NCI-H510A (cell line): ENCODE results near the gene KIF5B.
"Not testable (repeated sequence)": the region's sequence is repeated elsewhere in the genome, so short reads cannot be mapped to it uniquely, and the experiment has no call there.

ENCODE experiments used
- DNase-seq: peaks from one replicate; lab custom pipeline; 2025; lab: John Stamatoyannopoulos, UW

Gene KIF5B

GRCh38 chr10:32007026-32007425, 49.2 kb downstream of the KIF5B start:
- no peak for DNase-seq

GRCh38 chr10:32005050-32005449, 51.2 kb downstream of the KIF5B start:
- DNase-seq: no peak

GRCh38 chr10:32004161-32004591, 52.0 kb downstream of the KIF5B start:
- DNase-seq: no peak

- no peak for DNase-seq
Observed at GRCh38 chr10:32002531-32002930, 53.7 kb downstream of the KIF5B start.

GRCh38 chr10:32000937-32001336, 55.3 kb downstream of the KIF5B start:
- no peak for DNase-seq

- DNase-seq: no peak
Observed at GRCh38 chr10:31999836-32000235, 56.4 kb downstream of the KIF5B start.

GRCh38 chr10:31999070-31999660, 57.1 kb downstream of the KIF5B start:
- DNase-seq: no peak

- no peak for DNase-seq
Observed at GRCh38 chr10:31994926-31995325, 61.3 kb downstream of the KIF5B start.

GRCh38 chr10:31990937-31991336, 65.3 kb downstream of the KIF5B start:
- DNase-seq: no peak

- not testable (repeated sequence) for DNase-seq
Observed at GRCh38 chr10:31987786-31988185, 68.4 kb downstream of the KIF5B start.

- no peak for DNase-seq
Observed at GRCh38 chr10:31982111-31982510, 74.1 kb downstream of the KIF5B start.

GRCh38 chr10:31980471-31980870, 75.8 kb downstream of the KIF5B start:
- DNase-seq: no peak

- DNase-seq: not testable (repeated sequence)
Observed at GRCh38 chr10:31979071-31979470, 77.2 kb downstream of the KIF5B start.

GRCh38 chr10:31978156-31978483, 78.1 kb downstream of the KIF5B start:
- no peak for DNase-seq

GRCh38 chr10:31977440-31978155, 78.6 kb downstream of the KIF5B start:
- no peak for DNase-seq

- DNase-seq: no peak
Observed at GRCh38 chr10:31975157-31975765, 81.0 kb downstream of the KIF5B start.

GRCh38 chr10:31974434-31975124, 81.6 kb downstream of the KIF5B start:
- no peak for DNase-seq

- no peak for DNase-seq
Observed at GRCh38 chr10:31972519-31973041, 83.6 kb downstream of the KIF5B start.

GRCh38 chr10:31969847-31970246, 86.4 kb downstream of the KIF5B start:
- DNase-seq: not testable (repeated sequence)

GRCh38 chr10:31963589-31963980, 92.6 kb downstream of the KIF5B start:
- DNase-seq: no peak

- DNase-seq: no peak
Observed at GRCh38 chr10:31962826-31963588, 93.2 kb downstream of the KIF5B start.
